SIG-M5 treated with dmso at 0.1 percent for 504 hours (cell line): ENCODE measurements around the gene RNASE2.

Experiments
- DNase-seq: peaks from one replicate; lab custom pipeline; 2025; ENCODE audit not compliant: unreplicated experiment; lab: John Stamatoyannopoulos, UW

Gene RNASE2

GRCh38 chr14:20980906-20981305, 25.6 kb downstream of the RNASE2 start:
- DNase-seq = no peak

- DNase-seq = no peak
Observed at GRCh38 chr14:20982646-20983369, 27.5 kb downstream of the RNASE2 start.

- peak; percentile 55 for DNase-seq
Observed at GRCh38 chr14:20985650-20986049, 30.4 kb downstream of the RNASE2 start.

- peak; percentile 37 for DNase-seq
Observed at GRCh38 chr14:20986811-20987210, 31.5 kb downstream of the RNASE2 start.

GRCh38 chr14:20988717-20989470, 33.6 kb downstream of the RNASE2 start:
- DNase-seq = peak; percentile 29

GRCh38 chr14:20989471-20989786, 34.1 kb downstream of the RNASE2 start:
- DNase-seq = no peak

- peak; percentile 98 for DNase-seq
Observed at GRCh38 chr14:20989787-20990600, 34.7 kb downstream of the RNASE2 start, which contains the start of gene METTL17. Gene METTL17 (plus strand): TSS chr14:20989980. CDS start chr14:20990003, 23 bp downstream.

- no peak for DNase-seq
Observed at GRCh38 chr14:20996521-20996920, 41.2 kb downstream of the RNASE2 start.

GRCh38 chr14:20997115-20997514, 41.8 kb downstream of the RNASE2 start:
- DNase-seq = no peak

- no peak for DNase-seq
Observed at GRCh38 chr14:20997564-20997963, 42.3 kb downstream of the RNASE2 start.

GRCh38 chr14:20998139-20998538, 42.9 kb downstream of the RNASE2 start:
- peak; percentile 28 for DNase-seq

GRCh38 chr14:20998674-20999366, 43.5 kb downstream of the RNASE2 start, which contains the start of gene SLC39A2:
Gene SLC39A2 (plus strand): TSS chr14:20999293. CDS start chr14:20999447, 154 bp downstream.
- DNase-seq = no peak

- DNase-seq = no peak
Observed at GRCh38 chr14:20999591-20999990, 44.3 kb downstream of the RNASE2 start.

- no peak for DNase-seq
Observed at GRCh38 chr14:21001218-21001617, 45.9 kb downstream of the RNASE2 start.

- DNase-seq = no peak
Observed at GRCh38 chr14:21003788-21004346, 48.6 kb downstream of the RNASE2 start.
